OCI-LY3 (cell line): ENCODE results near the gene FBXL19.

ENCODE experiments used
- EZH2phosphoT487 ChIP-seq: fragments of 200-600 bp; shearing (Covaris generic); IDR thresholded peaks from 2 replicates; pipeline ENCODE4 v1.6.1; 2018; ENCODE audit warnings: antibody characterized with exemption, mixed run types, low read depth
- TF ChIP-seq, protein P1 (sequence below): fragments of 200-600, 300-600 bp; sonication (generic); IDR thresholded peaks from 2 replicates; pipeline ENCODE4 v1.5.1; 2014; ENCODE audit warnings: antibody characterized with exemption, low read length, low read depth

DNA sequence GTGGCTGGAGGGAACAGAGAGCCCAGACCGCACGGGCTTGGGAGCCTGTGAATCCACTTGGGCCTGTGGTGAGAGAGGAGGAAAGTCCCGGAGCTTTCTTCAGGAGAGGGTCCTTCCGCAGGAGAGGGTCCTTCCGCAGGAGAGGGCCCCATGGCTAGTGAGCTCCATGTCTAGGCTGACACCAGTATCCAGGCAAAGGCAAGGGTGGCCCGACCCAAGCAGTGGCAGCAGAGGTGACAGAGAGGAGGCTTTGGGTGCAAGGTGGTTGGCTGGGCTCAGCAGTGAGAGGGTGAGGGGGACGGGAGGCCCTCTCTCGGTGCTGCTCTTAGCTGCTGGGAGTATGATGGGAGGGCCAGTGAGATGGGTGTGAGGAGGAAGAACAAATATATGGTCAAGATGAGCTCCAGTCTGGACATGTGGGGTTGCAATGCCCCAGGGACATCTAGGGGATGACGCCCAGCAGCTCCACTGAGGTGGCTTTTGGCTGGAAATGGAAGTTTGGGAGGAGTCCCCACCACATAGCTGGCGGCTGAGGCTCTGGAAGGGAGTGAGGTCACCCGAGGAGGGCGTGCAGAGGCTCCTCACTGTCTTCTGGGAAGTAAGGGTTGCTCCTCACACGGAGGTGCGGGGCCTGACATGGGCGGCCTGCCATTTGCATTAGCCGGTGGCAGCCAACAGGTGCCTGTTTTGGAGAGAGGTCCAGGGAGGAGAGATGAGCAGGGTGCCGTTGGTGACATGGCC is 59.3 kb downstream of the FBXL19 start:
- TF ChIP-seq, protein P1, sequence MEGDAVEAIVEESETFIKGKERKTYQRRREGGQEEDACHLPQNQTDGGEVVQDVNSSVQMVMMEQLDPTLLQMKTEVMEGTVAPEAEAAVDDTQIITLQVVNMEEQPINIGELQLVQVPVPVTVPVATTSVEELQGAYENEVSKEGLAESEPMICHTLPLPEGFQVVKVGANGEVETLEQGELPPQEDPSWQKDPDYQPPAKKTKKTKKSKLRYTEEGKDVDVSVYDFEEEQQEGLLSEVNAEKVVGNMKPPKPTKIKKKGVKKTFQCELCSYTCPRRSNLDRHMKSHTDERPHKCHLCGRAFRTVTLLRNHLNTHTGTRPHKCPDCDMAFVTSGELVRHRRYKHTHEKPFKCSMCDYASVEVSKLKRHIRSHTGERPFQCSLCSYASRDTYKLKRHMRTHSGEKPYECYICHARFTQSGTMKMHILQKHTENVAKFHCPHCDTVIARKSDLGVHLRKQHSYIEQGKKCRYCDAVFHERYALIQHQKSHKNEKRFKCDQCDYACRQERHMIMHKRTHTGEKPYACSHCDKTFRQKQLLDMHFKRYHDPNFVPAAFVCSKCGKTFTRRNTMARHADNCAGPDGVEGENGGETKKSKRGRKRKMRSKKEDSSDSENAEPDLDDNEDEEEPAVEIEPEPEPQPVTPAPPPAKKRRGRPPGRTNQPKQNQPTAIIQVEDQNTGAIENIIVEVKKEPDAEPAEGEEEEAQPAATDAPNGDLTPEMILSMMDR = no peak
- TF ChIP-seq EZH2phosphoT487 = no peak
